ENCODE measurements around the gene TOX4. TPM values are rescaled to one million over a fixed set of nuclear protein-coding genes. Genes with fewer than 3 reads are reported as not detected.

TOX4 gene
- polyA plus RNA-seq, 1 experiment, result 94.6 TPM

DNA sequence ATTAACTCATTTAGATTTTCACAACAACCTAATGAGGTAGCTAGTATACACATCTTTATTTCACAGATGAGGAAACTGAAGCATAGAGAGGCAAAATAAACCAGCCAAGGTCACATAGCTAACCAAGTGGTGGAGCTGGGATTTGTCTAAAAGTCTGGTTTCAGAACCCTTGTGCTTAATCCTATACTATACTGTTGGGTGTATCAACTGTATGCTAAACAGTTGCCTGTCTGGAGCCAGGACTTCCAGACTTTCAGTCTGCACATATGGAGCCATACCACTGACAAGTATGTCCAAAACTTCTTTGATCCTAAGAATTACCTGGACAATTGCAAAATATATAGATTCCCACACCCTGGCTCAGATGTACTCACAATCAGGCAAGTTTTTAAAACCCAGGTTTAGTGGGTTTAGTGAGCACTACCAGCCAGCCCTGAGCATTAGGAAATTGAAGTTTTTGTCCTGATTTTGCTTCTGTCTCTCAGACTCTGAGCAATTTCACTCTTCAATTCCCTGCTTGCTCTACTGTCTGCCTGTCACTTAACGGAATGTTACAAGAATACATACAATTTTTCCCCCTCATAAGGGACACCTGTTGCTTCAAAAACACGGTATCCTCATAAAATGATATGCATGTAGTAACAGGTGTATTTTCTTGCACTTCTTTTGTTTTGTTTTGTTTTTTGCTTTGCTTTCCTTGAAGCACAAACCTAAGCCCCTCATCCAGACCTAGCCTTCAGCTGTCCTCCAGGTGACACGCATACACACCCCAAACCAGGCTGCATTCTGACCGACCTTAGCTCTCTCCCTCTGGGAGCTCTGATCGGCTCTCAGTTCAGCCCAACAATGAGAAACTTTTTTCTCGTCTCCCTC is 58.8 kb downstream of the TOX4 start:
- Histone ChIP-seq H3K27ac (ENCODE audit: low read depth, low read length) (no peak overlapping the region), H3K9me3 (ENCODE audit: control insufficient read depth, insufficient read depth, low read length) (no peaks in the 10 kb centered on the region), H3K27me3 (ENCODE audit: control insufficient read depth, insufficient read depth, low read length) (peaks cover 58% of the 10 kb centered on the region), H3K4me3 (ENCODE audit: low read depth, low read length) (no peak overlapping the region)
- CTCF ChIA-PET, result no interaction called here
- POLR2A ChIA-PET, result no interaction called here
- no peak for DNase-seq (ENCODE audit: low read depth, low spot score)
- TF ChIP-seq, protein P1, sequence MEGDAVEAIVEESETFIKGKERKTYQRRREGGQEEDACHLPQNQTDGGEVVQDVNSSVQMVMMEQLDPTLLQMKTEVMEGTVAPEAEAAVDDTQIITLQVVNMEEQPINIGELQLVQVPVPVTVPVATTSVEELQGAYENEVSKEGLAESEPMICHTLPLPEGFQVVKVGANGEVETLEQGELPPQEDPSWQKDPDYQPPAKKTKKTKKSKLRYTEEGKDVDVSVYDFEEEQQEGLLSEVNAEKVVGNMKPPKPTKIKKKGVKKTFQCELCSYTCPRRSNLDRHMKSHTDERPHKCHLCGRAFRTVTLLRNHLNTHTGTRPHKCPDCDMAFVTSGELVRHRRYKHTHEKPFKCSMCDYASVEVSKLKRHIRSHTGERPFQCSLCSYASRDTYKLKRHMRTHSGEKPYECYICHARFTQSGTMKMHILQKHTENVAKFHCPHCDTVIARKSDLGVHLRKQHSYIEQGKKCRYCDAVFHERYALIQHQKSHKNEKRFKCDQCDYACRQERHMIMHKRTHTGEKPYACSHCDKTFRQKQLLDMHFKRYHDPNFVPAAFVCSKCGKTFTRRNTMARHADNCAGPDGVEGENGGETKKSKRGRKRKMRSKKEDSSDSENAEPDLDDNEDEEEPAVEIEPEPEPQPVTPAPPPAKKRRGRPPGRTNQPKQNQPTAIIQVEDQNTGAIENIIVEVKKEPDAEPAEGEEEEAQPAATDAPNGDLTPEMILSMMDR (IDR thresholded peaks at IDR 0.05; ENCODE audit: low read depth, low read length), result no peak

DNA sequence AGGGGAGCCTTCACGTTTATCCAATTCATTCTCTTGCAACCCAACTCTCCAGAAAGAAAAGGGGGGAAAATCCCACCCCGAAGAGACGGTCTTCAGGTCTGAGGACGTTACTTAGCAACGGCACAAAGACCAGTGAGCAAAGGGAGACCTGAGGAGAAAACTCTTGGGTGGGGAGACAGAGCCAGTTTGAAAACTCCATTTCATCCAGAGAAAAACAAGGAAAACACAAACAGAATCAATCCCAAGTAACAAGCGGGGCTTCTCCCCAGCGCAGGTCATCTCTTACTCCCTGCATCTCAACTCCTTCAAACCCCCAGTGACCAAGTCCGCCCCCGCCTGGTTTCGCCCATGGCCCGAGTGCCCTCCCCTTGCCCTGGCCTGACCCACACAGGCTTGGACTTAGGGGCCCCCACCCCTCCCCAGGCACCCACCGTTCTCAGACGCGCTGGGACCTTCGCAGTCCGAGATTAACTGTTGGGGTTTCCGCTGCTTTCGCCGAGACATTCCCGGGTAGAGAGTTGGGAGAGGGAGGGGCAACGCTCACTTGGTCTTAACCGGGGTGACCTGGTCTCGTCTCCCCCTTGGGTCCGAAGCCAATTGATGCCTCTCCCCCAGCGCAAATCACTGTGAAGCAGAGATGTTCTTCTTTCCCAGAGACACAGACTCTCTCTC is 59.6 kb downstream of the TOX4 start:
- ChIA-PET POLR2A (no interaction called here), CTCF (no interaction called here)
- H3K27me3 ChIP-seq (ENCODE audit: control insufficient read depth, insufficient read depth, low read length), result peaks cover 55% of the 10 kb centered on the region
- H3K27ac ChIP-seq (ENCODE audit: low read depth, low read length), result no peak overlapping the region
- peak overlapping the region; percentile 25 for H3K4me3 ChIP-seq (ENCODE audit: low read depth, low read length)
- no peaks in the 10 kb centered on the region for H3K9me3 ChIP-seq (ENCODE audit: control insufficient read depth, insufficient read depth, low read length)
- no peak for DNase-seq (ENCODE audit: low read depth, low spot score)
- TF ChIP-seq, protein P1 (IDR thresholded peaks at IDR 0.05; ENCODE audit: low read depth, low read length), result no peak

DNA sequence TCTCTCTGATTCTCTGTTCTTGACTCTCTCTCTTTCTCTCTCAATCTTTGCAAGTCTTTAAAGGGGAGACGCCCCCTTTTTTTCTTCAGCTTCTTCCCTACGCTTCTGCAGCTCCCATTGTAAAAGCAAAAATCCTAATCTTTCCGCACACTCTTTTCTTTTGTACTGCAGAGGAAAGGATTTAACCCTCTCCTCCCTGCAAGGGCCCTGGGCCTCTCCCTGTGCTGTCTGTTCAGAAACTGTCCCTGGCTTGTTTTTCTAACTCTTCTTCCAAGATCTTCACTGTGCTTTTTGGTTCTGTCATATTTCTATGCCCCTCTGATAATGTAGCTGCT is 60.1 kb downstream of the TOX4 start:
- no peak overlapping the region; the same call in 1 of the 2 replicates for H3K4me3 ChIP-seq (ENCODE audit: low read depth, low read length)
- no peak overlapping the region for H3K27ac ChIP-seq (ENCODE audit: low read depth, low read length)
- peaks cover 53% of the 10 kb centered on the region for H3K27me3 ChIP-seq (ENCODE audit: control insufficient read depth, insufficient read depth, low read length)
- ChIA-PET POLR2A (no interaction called here), CTCF (no interaction called here)
- DNase-seq (ENCODE audit: low read depth, low spot score), result no peak
- TF ChIP-seq, protein P1 (IDR thresholded peaks at IDR 0.05; ENCODE audit: low read depth, low read length), result no peak
- no peaks in the 10 kb centered on the region for H3K9me3 ChIP-seq (ENCODE audit: control insufficient read depth, insufficient read depth, low read length)

DNA sequence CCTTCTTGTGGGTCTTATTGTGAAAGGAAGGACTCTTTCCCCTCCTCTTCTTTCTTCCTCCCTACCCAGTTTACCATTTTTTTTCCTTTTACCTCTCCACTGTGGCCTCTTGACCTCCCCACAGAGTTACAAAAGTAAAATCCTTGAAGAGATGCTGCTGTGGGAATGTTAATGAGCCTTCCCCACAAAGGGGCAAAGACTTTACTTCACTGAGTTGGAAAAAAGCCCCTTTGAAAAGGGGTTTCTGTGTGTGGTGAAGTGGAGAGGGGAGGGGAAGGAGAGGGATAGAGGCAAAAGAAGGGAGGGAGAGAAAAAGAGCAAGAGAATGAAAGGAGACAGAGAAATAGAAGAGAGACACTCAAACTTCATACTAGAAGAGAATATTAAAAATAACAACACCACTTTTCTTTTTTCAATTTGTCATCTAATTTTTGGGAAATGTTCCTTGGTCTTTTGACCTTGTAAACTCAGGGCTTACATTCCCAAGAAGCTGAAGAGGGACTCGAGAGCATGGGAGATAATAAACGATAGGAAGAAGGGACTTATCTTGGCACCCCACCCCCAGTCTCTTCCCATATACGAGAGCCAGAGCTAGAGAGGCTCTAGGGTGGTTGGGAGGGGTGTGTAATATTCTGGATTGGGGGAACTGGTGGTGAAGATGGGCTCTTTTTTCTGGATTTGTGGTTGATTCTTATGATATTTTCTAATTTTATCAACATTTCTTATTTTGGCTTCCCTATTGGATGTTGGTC is 62.4 kb downstream of the TOX4 start:
- Histone ChIP-seq H3K9me3 (ENCODE audit: control insufficient read depth, insufficient read depth, low read length) (no peaks in the 10 kb centered on the region), H3K27ac (ENCODE audit: low read depth, low read length) (no peak overlapping the region), H3K27me3 (ENCODE audit: control insufficient read depth, insufficient read depth, low read length) (peaks cover 49% of the 10 kb centered on the region), H3K4me3 (ENCODE audit: low read depth, low read length) (no peak overlapping the region)
- ChIA-PET POLR2A (no interaction called here), CTCF (interaction anchor here (1.0 kb wide), 1 partner anchor 62 kb away, joined by 3 read pairs; the partner anchor contains the start of genes RAB2B and TOX4)
- DNase-seq (ENCODE audit: low read depth, low spot score), result no peak
- TF ChIP-seq, protein P1 (IDR thresholded peaks at IDR 0.05; ENCODE audit: low read depth, low read length), result no peak
